Transverse colon (tissue), 4 donors: ENCODE measurements around the gene PSAT1. TPM values are rescaled to one million over a fixed set of nuclear protein-coding genes. Genes with fewer than 3 reads are reported as not detected.
"Not testable (repeated sequence)": the region's sequence is repeated elsewhere in the genome, so short reads cannot be mapped to it uniquely, and the experiment has no call there.

Source experiments
- DNase-seq: peaks from one replicate; pipeline ENCODE4 v3.0.0-alpha.2; 2019
- H3K27ac ChIP-seq, 4 donors: fragments of 200-600 bp; sonication (generic); 2 replicates each; pipeline ENCODE4 v1.5.1; 2016 to 2018; ENCODE audit warnings: inconsistent platforms in 4 of 4
- H3K27me3 ChIP-seq: fragments of 200-600 bp; sonication (generic); 2 replicates; pipeline ENCODE4 v1.5.1; 2017; ENCODE audit warnings: inconsistent platforms
- H3K36me3 ChIP-seq, 4 donors: fragments of 200-600 bp; sonication (generic); 2 replicates each; pipeline ENCODE4 v1.5.1; 2017 to 2019; ENCODE audit warnings: inconsistent platforms in 4 of 4
- H3K4me1 ChIP-seq, 4 donors: fragments of 200-600 bp; sonication (generic); 2 replicates each; pipeline ENCODE4 v1.5.1; 2017 to 2020; ENCODE audit warnings: inconsistent platforms in 4 of 4
- H3K4me3 ChIP-seq, 4 donors: fragments of 200-600 bp; sonication (generic); 1 replicate in 1 of 4; 2 replicates in 3 of 4; pipeline versions ENCODE4 v1.5.1 to v1.6.1; 2017 to 2019; ENCODE audit warnings: inconsistent platforms in 4 of 4
- H3K9me3 ChIP-seq, 2 donors: fragments of 200-600 bp; sonication (generic); 2 replicates each; pipeline ENCODE4 v1.5.1; 2017 to 2019; ENCODE audit warnings: inconsistent platforms in 2 of 2
- CTCF ChIP-seq, 5 experiments: fragments of 200-600 bp in 3 of 5; fragments of 450-650 bp in 2 of 5; sonication (generic) in 3 of 5; IDR thresholded peaks; 1 replicate in 2 of 5; 2 replicates in 3 of 5; pipeline ENCODE4 v1.5.1; 2016 to 2017; ENCODE audit warnings: antibody characterized with exemption in 5 of 5, inconsistent platforms in 3 of 5, mild to moderate bottlenecking in 2 of 5, moderate library complexity in 1 of 5
- EP300 ChIP-seq: sonication (generic); formaldehyde crosslinking; IDR thresholded peaks from one replicate; pipeline ENCODE4 v1.6.1; 2017; ENCODE audit warnings: antibody characterized with exemption, low read depth
- POLR2A ChIP-seq: fragments of 450-650 bp; IDR thresholded peaks from one replicate; pipeline ENCODE4 v1.6.1; 2016; ENCODE audit warnings: antibody characterized with exemption, mild to moderate bottlenecking, moderate library complexity
- POLR2AphosphoS5 ChIP-seq, 3 donors: sonication (generic); formaldehyde crosslinking; IDR thresholded peaks; one replicate each; pipeline ENCODE4 v1.6.1; 2016; ENCODE audit warnings: antibody characterized with exemption in 3 of 3
- WGBS, 2 donors: methylation state at CpG; one replicate each; pipeline ENCODE4 v1.1.5; 2018; ENCODE audit warnings: low coverage in 1 of 2; 5-methylcytosine and 5-hydroxymethylcytosine counted together
- in situ Hi-C, 4 donors: fragments of 200-750 bp; cut with MboI; loops; one replicate each; pipeline versions ENCODE4 v1.15.0 to v1.15.1; 2017; ENCODE audit warnings: low sequenced_read_pairs in 3 of 4, low pct_ligation_motif_present in 1 of 4, low pct_unique_long_range_greater_than_20kb in 1 of 4
- intact Hi-C: fragments of 100-400 bp; cut with DNase I; formaldehyde crosslinking; loops from one replicate; pipeline ENCODE4 v1.15.1; 2023; ENCODE audit warnings: low total_unique reads
- total RNA-seq, 4 donors: library from RNA; depleted of rRNA; stranded (reverse); fragments of >200 nt; gene quantifications; one replicate each; pipeline ENCODE4 v1.1.0, GENCODE V29; 2016

Gene PSAT1
- total RNA-seq, 4 donors from 2014 or later: 1.6 to 3.5 (median 2.3) TPM; not detected in 1

DNA sequence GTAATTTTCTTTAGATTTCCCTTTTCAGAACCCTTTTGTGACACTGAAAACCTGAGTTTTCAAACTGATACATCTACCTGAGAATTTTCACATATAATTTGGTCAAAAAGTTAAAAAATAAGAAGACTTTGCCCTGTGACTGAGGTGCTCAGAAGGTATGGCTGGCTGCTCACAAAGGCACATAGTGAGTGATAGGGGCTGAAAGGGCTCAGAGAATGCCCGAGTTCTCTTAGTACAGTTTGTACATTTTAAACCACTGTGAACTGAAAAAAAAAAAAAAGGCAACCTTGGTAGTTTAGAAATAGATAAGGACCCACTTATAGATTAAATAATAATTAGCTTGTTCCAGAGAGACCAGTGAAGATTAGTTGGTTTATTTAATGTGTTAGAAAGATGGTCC lies 18.1 kb upstream of the PSAT1 start:
- intact Hi-C loops (no loop called here), in situ Hi-C loops (no loop called here)
- no peaks in the 10 kb centered on the region for H3K9me3 ChIP-seq
- peaks cover 0 to 9% (median 0%) of the 10 kb centered on the region in 4 donors for H3K4me1 ChIP-seq
- H3K36me3 ChIP-seq: no peaks in the 10 kb centered on the region
- no peaks in the 10 kb centered on the region for H3K27me3 ChIP-seq
- 56 to 88% methylated on average over 1 of the region's 1 CpG for WGBS, 2 donors
- no peak for DNase-seq
- H3K4me3 ChIP-seq: no peak overlapping the region
- no peak overlapping the region for H3K27ac ChIP-seq
- TF ChIP-seq CTCF (IDR thresholded peaks at IDR 0.05): no peak
- no peak for TF ChIP-seq POLR2A
- TF ChIP-seq POLR2AphosphoS5 (IDR thresholded peaks at IDR 0.05): no peak
- TF ChIP-seq EP300: no peak

DNA sequence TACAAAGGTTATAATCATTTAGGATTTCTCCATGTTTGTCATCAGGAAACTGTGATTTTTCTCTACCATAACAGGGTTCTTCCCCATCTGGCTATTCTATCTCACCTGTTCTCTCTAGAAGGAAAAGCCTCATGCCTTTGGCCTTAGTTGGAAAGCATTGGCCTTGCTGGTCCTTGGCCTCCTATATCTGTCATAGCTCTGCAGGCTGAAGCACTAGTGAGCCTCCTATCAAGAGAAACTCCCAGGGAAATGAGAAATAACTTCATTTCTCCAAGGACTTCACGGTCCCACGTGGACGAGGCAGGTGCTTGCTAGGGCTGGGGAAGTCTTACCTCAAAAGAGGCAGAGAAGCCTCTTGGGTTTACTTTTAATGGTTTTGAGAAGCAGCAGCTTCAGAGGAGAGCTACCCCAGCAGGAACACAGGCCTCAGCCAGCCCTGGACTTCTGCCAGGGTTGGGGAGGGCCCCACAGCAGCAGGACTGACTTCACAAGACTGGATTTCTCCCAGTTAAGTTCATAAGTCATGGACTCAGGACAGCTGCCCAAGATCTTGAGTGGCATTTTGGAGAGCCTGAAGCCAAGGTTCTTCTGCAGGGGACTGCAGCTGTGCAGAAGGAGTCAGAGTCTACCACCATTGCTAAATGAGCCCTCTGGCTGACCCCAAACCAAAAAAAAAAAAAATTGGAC lies 15.8 kb upstream of the PSAT1 start:
- TF ChIP-seq POLR2AphosphoS5 (IDR thresholded peaks at IDR 0.05): no peak
- no peak for TF ChIP-seq POLR2A
- no peak for TF ChIP-seq EP300
- TF ChIP-seq CTCF (IDR thresholded peaks at IDR 0.05): no peak
- intact Hi-C loops: no loop called here
- H3K27me3 ChIP-seq: no peaks in the 10 kb centered on the region
- H3K4me3 ChIP-seq: no peak overlapping the region
- H3K27ac ChIP-seq: no peak overlapping the region
- no peaks in the 10 kb centered on the region for H3K36me3 ChIP-seq
- in situ Hi-C loops: no loop called here
- 76% methylated on average over 3 of the region's 3 CpGs; no CpG with 5 or more reads in 1 of the 2 donors for WGBS, 2 donors
- no peaks in the 10 kb centered on the region for H3K9me3 ChIP-seq
- H3K4me1 ChIP-seq: peaks cover 0 to 9% (median 0%) of the 10 kb centered on the region in 4 donors
- peak; percentile 14 for DNase-seq

GRCh38 chr9:78284181-78284580 lies 12.7 kb upstream of the PSAT1 start:
- in situ Hi-C loops: not testable (repeated sequence)

GRCh38 chr9:78286125-78286524 lies 10.8 kb upstream of the PSAT1 start:
- Histone ChIP-seq H3K4me3 (no peak overlapping the region), H3K27me3 (no peaks in the 10 kb centered on the region), H3K9me3 (no peaks in the 10 kb centered on the region), H3K4me1 (peaks cover 0 to 5% (median 0%) of the 10 kb centered on the region in 4 donors), H3K36me3 (no peaks in the 10 kb centered on the region), H3K27ac (no peak overlapping the region)
- TF ChIP-seq POLR2A: no peak
- TF ChIP-seq CTCF (IDR thresholded peaks at IDR 0.05): no peak
- no peak for DNase-seq
- intact Hi-C loops: no loop called here
- in situ Hi-C loops: no loop called here

More at GRCh38 chr9:78284181-78284580, 12.7 kb upstream of the PSAT1 start:
- H3K4me3 ChIP-seq, H3K27ac ChIP-seq, H3K36me3 ChIP-seq, intact Hi-C loops, H3K4me1 ChIP-seq, H3K27me3 ChIP-seq, H3K9me3 ChIP-seq, DNase-seq: not testable (repeated sequence)
- 85 to 100% methylated on average over 1 to 4 of the region's 4 CpGs for WGBS, 2 donors

DNA sequence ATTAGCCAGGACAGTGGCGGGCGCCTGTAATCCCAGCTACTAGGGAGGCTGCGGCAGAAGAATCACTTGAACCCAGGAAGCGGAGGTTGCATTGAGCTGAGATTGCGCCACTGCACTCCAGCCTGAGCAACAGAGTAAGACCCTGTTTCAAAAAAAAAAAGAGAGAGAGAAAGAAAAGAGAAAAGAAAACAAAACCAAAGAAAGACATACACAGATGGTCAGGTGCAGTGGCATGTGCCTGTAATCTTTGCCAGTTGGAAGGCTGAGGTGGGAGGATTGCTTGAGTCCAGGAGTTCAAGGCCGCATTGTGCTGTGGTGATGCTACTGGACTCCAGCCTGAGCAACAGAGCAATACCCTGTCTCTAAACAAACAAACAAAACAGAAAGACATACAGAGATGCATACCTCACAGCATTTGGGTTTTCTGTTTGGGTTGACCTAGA lies 10.0 kb upstream of the PSAT1 start:
- Histone ChIP-seq H3K27ac (no peak overlapping the region), H3K9me3 (no peaks in the 10 kb centered on the region), H3K4me1 (no peaks in the 10 kb centered on the region), H3K36me3 (no peaks in the 10 kb centered on the region), H3K4me3 (no peak overlapping the region), H3K27me3 (no peaks in the 10 kb centered on the region)
- TF ChIP-seq CTCF (IDR thresholded peaks at IDR 0.05) (no peak), POLR2A (no peak), POLR2AphosphoS5 (IDR thresholded peaks at IDR 0.05) (no peak), EP300 (no peak)
- in situ Hi-C loops: no loop called here
- 97 to 100% methylated on average over 4 to 6 of the region's 6 CpGs for WGBS, 2 donors
- intact Hi-C loops: no loop called here
- no peak for DNase-seq
